H1 (cell line): ENCODE data around the gene POTEI.
"Not testable (repeated sequence)": the region's sequence is repeated elsewhere in the genome, so short reads cannot be mapped to it uniquely, and the experiment has no call there.

ENCODE experiments used
- CTCF ChIP-seq, 3 experiments: IDR thresholded peaks; 1 replicate in 2 of 3; 2 replicates in 1 of 3; pipeline versions ENCODE4 v1.5.1 to v1.6.1; 2011; ENCODE audit warnings: low read length in 3 of 3, mild to moderate bottlenecking in 3 of 3, inconsistent platforms in 2 of 3, low read depth in 1 of 3, moderate library complexity in 1 of 3; ENCODE audit not compliant: insufficient read depth in 1 of 3; ENCODE audit errors: control extremely low read depth in 1 of 3
- KDM1A ChIP-seq: fragments of 200-600, 300-600 bp; sonication (generic); IDR thresholded peaks from 2 replicates; pipeline ENCODE4 v1.7.1; 2016; ENCODE audit warnings: mild to moderate bottlenecking, low read length, borderline replicate concordance
- POLR2A ChIP-seq, 2 experiments: IDR thresholded peaks; 1 replicate in 1 of 2; 2 replicates in 1 of 2; pipeline ENCODE4 v1.6.1; 2011; ENCODE audit warnings: low read depth in 2 of 2, low read length in 2 of 2, mild to moderate bottlenecking in 2 of 2; ENCODE audit errors: control extremely low read depth in 1 of 2
- TBP ChIP-seq: IDR thresholded peaks from 2 replicates; pipeline ENCODE4 v1.6.1; 2011; ENCODE audit warnings: low read depth, low read length, improper control_type of control experiment
- ZNF274 ChIP-seq: IDR thresholded peaks from 2 replicates; pipeline ENCODE4 v1.7.0; 2012; ENCODE audit warnings: low read length, borderline replicate concordance; ENCODE audit errors: extremely low read depth

GRCh38 chr2:130452897-130453296, 56.2 kb downstream of the POTEI start:
- TF ChIP-seq TBP; KDM1A; CTCF (IDR thresholded peaks at IDR 0.05; ENCODE audit: control extremely low read depth in 1 of 3, insufficient read depth in 1 of 3, low read depth in 1 of 3, low read length in 3 of 3); POLR2A (IDR thresholded peaks at IDR 0.05; ENCODE audit: control extremely low read depth in 1 of 2, low read depth in 2 of 2, low read length in 2 of 2); ZNF274: not testable (repeated sequence)
